ENCODE results near the gene RAD51D. TPM values are rescaled to one million over a fixed set of nuclear protein-coding genes. Genes with fewer than 3 reads are reported as not detected.
A peak's percentile ranks its signal among the peaks of the same experiment; 100 is the strongest.

Gene RAD51D
- total and polyA plus RNA-seq, 10 of the 15 experiments (the other 5 are each of a cell fraction or from before 2014, with no cell fraction given): 2.6 to 29.3 (median 13.5) TPM

GRCh38 chr17:35088881-35089585 lies 30.6 kb downstream of the RAD51D start (continued):
- TF ChIP-seq NKRF (conservative IDR thresholded peaks at IDR 0.05) (peak; percentile 34; the same call in 1 of the 2 replicates), RB1 (IDR thresholded peaks at IDR 0.05; ENCODE audit: borderline replicate concordance) (peak; percentile 68; the same call in 1 of the 2 replicates), CHD4 (IDR thresholded peaks at IDR 0.05) (no peak), MYC (IDR thresholded peaks at IDR 0.05; ENCODE audit: insufficient read depth, insufficient read length, insufficient replicate concordance, low read length, severe bottlenecking) (no peak), USF1 (IDR thresholded peaks at IDR 0.05; ENCODE audit: borderline replicate concordance, extremely low read length, insufficient read depth, low read depth, low read length) (no peak), RFX5 (IDR thresholded peaks at IDR 0.05; ENCODE audit: low read depth, low read length) (0 out of 2 replicates have a peak, but pooled peaks have one; percentile 7), JUND (IDR thresholded peaks at IDR 0.05; ENCODE audit: low read depth, low read length) (no peak), PAX5 (IDR thresholded peaks at IDR 0.05; ENCODE audit: borderline replicate concordance, low read depth, low read length) (peak; percentile 84; the same call in 1 of the 2 replicates), HDAC6 (IDR thresholded peaks at IDR 0.05; ENCODE audit: unreplicated experiment) (no peak), KLF5 (IDR thresholded peaks at IDR 0.05; ENCODE audit: partially characterized antibody) (peak; percentile 4), USF2 (IDR thresholded peaks at IDR 0.05; ENCODE audit: borderline replicate concordance, low read depth, low read length) (no peak), PAX8 (IDR thresholded peaks at IDR 0.05) (no peak), IRF5 (IDR thresholded peaks at IDR 0.05; ENCODE audit: borderline replicate concordance) (no peak), HCFC1 (IDR thresholded peaks at IDR 0.05; ENCODE audit: low read length) (no peak; the same call in 1 of the 2 replicates), SUZ12 (IDR thresholded peaks at IDR 0.05; ENCODE audit: unreplicated experiment) (no peak), ZBTB11 (CRISPR knock-in tag; IDR thresholded peaks at IDR 0.05) (no peak), MYB (IDR thresholded peaks at IDR 0.05; ENCODE audit: borderline replicate concordance, low read depth, low read length) (no peak)
- TF ChIP-seq, protein P1, sequence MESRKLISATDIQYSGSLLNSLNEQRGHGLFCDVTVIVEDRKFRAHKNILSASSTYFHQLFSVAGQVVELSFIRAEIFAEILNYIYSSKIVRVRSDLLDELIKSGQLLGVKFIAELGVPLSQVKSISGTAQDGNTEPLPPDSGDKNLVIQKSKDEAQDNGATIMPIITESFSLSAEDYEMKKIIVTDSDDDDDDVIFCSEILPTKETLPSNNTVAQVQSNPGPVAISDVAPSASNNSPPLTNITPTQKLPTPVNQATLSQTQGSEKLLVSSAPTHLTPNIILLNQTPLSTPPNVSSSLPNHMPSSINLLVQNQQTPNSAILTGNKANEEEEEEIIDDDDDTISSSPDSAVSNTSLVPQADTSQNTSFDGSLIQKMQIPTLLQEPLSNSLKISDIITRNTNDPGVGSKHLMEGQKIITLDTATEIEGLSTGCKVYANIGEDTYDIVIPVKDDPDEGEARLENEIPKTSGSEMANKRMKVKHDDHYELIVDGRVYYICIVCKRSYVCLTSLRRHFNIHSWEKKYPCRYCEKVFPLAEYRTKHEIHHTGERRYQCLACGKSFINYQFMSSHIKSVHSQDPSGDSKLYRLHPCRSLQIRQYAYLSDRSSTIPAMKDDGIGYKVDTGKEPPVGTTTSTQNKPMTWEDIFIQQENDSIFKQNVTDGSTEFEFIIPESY (IDR thresholded peaks at IDR 0.05): no peak
